Measurements from ENCODE around the gene COL12A1. TPM values are rescaled to one million over a fixed set of nuclear protein-coding genes. Genes with fewer than 3 reads are reported as not detected.

The COL12A1 gene
- total and polyA plus RNA-seq, 9 donors = 244 to 1,030 (median 553) TPM

- H3K9me3 ChIP-seq (replicated peaks; ENCODE audit: control insufficient read depth, low read depth, low read length) = no peaks in the 10 kb centered on the region
- no peak overlapping the region for H3K4me3 ChIP-seq (ENCODE audit: low read length)
- H3K4me1 ChIP-seq (ENCODE audit: control insufficient read depth, insufficient read depth, low read length) = peaks cover 3% of the 10 kb centered on the region
- H3K36me3 ChIP-seq (ENCODE audit: control insufficient read depth, insufficient read depth, low read length) = no peaks in the 10 kb centered on the region
- DNase-seq = no peak
- 89% methylated on average over 1 of the region's 4 CpGs for WGBS (ENCODE audit: insufficient coverage)
- H3K27ac ChIP-seq (ENCODE audit: low read length) = no peak overlapping the region
- no peaks in the 10 kb centered on the region for H3K27me3 ChIP-seq (ENCODE audit: control insufficient read depth, insufficient read depth, low read length)
Measured at GRCh38 chr6:75215291-75215690, 9.4 kb upstream of the COL12A1 start.

GRCh38 chr6:75213732-75214131 lies 7.9 kb upstream of the COL12A1 start:
- Histone ChIP-seq H3K9me3 (replicated peaks; ENCODE audit: control insufficient read depth, low read depth, low read length) (no peaks in the 10 kb centered on the region), H3K27me3 (ENCODE audit: control insufficient read depth, insufficient read depth, low read length) (peaks cover 1% of the 10 kb centered on the region), H3K36me3 (ENCODE audit: control insufficient read depth, insufficient read depth, low read length) (no peaks in the 10 kb centered on the region), H3K27ac (ENCODE audit: low read length) (no peak overlapping the region), H3K4me3 (ENCODE audit: low read length) (no peak overlapping the region), H3K4me1 (ENCODE audit: control insufficient read depth, insufficient read depth, low read length) (peaks cover 4% of the 10 kb centered on the region)
- peak; percentile 2 for DNase-seq
- no CpG with 5 or more reads among the region's 2 CpGs for WGBS (ENCODE audit: insufficient coverage)

- DNase-seq = peak; percentile 27
- WGBS (ENCODE audit: insufficient coverage) = no CpG with 5 or more reads among the region's 1 CpG
- H3K4me1 ChIP-seq (ENCODE audit: control insufficient read depth, insufficient read depth, low read length) = peaks cover 10% of the 10 kb centered on the region
Measured at GRCh38 chr6:75213112-75213511, 7.3 kb upstream of the COL12A1 start.

GRCh38 chr6:75211920-75212590 lies 6.2 kb upstream of the COL12A1 start:
- peaks cover 17% of the 10 kb centered on the region for H3K27me3 ChIP-seq (ENCODE audit: control insufficient read depth, insufficient read depth, low read length)
- no peak overlapping the region for H3K27ac ChIP-seq (ENCODE audit: low read length)
- DNase-seq = peak; percentile 18
- peaks cover 19% of the 10 kb centered on the region for H3K4me1 ChIP-seq (ENCODE audit: control insufficient read depth, insufficient read depth, low read length)
- no peaks in the 10 kb centered on the region for H3K9me3 ChIP-seq (replicated peaks; ENCODE audit: control insufficient read depth, low read depth, low read length)
- 0% methylated on average over 1 of the region's 3 CpGs for WGBS (ENCODE audit: insufficient coverage)
- no peak overlapping the region for H3K4me3 ChIP-seq (ENCODE audit: low read length)
- no peaks in the 10 kb centered on the region for H3K36me3 ChIP-seq (ENCODE audit: control insufficient read depth, insufficient read depth, low read length)

More at GRCh38 chr6:75213112-75213511, 7.3 kb upstream of the COL12A1 start:
- H3K27ac ChIP-seq (ENCODE audit: low read length) = no peak overlapping the region
- H3K36me3 ChIP-seq (ENCODE audit: control insufficient read depth, insufficient read depth, low read length) = no peaks in the 10 kb centered on the region
- H3K4me3 ChIP-seq (ENCODE audit: low read length) = no peak overlapping the region
- peaks cover 7% of the 10 kb centered on the region for H3K27me3 ChIP-seq (ENCODE audit: control insufficient read depth, insufficient read depth, low read length)
- no peaks in the 10 kb centered on the region for H3K9me3 ChIP-seq (replicated peaks; ENCODE audit: control insufficient read depth, low read depth, low read length)

GRCh38 chr6:75210885-75211739 lies 5.3 kb upstream of the COL12A1 start:
- H3K9me3 ChIP-seq (replicated peaks; ENCODE audit: control insufficient read depth, low read depth, low read length) = no peaks in the 10 kb centered on the region
- peaks cover 28% of the 10 kb centered on the region for H3K4me1 ChIP-seq (ENCODE audit: control insufficient read depth, insufficient read depth, low read length)
- DNase-seq = peak; percentile 89
- no peaks in the 10 kb centered on the region for H3K36me3 ChIP-seq (ENCODE audit: control insufficient read depth, insufficient read depth, low read length)
- 88% methylated on average over 1 of the region's 10 CpGs for WGBS (ENCODE audit: insufficient coverage)
- H3K27me3 ChIP-seq (ENCODE audit: control insufficient read depth, insufficient read depth, low read length) = peaks cover 27% of the 10 kb centered on the region
- no peak overlapping the region for H3K27ac ChIP-seq (ENCODE audit: low read length)
- no peak overlapping the region for H3K4me3 ChIP-seq (ENCODE audit: low read length)

GRCh38 chr6:75209184-75209723 lies 3.4 kb upstream of the COL12A1 start:
- DNase-seq = no peak
- Histone ChIP-seq H3K27me3 (ENCODE audit: control insufficient read depth, insufficient read depth, low read length) (peaks cover 44% of the 10 kb centered on the region), H3K27ac (ENCODE audit: low read length) (no peak overlapping the region), H3K9me3 (replicated peaks; ENCODE audit: control insufficient read depth, low read depth, low read length) (no peaks in the 10 kb centered on the region), H3K36me3 (ENCODE audit: control insufficient read depth, insufficient read depth, low read length) (no peaks in the 10 kb centered on the region), H3K4me1 (ENCODE audit: control insufficient read depth, insufficient read depth, low read length) (peaks cover 40% of the 10 kb centered on the region), H3K4me3 (ENCODE audit: low read length) (no peak overlapping the region)
- 45% methylated on average over 4 of the region's 7 CpGs for WGBS (ENCODE audit: insufficient coverage)

- DNase-seq = peak; percentile 94
- H3K9me3 ChIP-seq (replicated peaks; ENCODE audit: control insufficient read depth, low read depth, low read length) = no peaks in the 10 kb centered on the region
- peak overlapping the region; percentile 80 for H3K27ac ChIP-seq (ENCODE audit: low read length)
- 3% methylated on average over 19 of the region's 33 CpGs for WGBS (ENCODE audit: insufficient coverage)
- H3K4me3 ChIP-seq (ENCODE audit: low read length) = peak overlapping the region; percentile 38
- peaks cover 44% of the 10 kb centered on the region for H3K27me3 ChIP-seq (ENCODE audit: control insufficient read depth, insufficient read depth, low read length)
- no peaks in the 10 kb centered on the region for H3K36me3 ChIP-seq (ENCODE audit: control insufficient read depth, insufficient read depth, low read length)
- peaks cover 43% of the 10 kb centered on the region for H3K4me1 ChIP-seq (ENCODE audit: control insufficient read depth, insufficient read depth, low read length)
Measured at GRCh38 chr6:75208298-75209183, 2.7 kb upstream of the COL12A1 start.

GRCh38 chr6:75206576-75207342 lies 906 bp upstream of the COL12A1 start:
- no peaks in the 10 kb centered on the region for H3K36me3 ChIP-seq (ENCODE audit: control insufficient read depth, insufficient read depth, low read length)
- peaks cover 54% of the 10 kb centered on the region for H3K27me3 ChIP-seq (ENCODE audit: control insufficient read depth, insufficient read depth, low read length)
- WGBS (ENCODE audit: insufficient coverage) = 8% methylated on average over 28 of the region's 35 CpGs
- H3K9me3 ChIP-seq (replicated peaks; ENCODE audit: control insufficient read depth, low read depth, low read length) = no peaks in the 10 kb centered on the region
- peaks cover 50% of the 10 kb centered on the region for H3K4me1 ChIP-seq (ENCODE audit: control insufficient read depth, insufficient read depth, low read length)
- peak overlapping the region; percentile 71 for H3K4me3 ChIP-seq (ENCODE audit: low read length)
- DNase-seq = peak; percentile 89
- peak overlapping the region; percentile 97 for H3K27ac ChIP-seq (ENCODE audit: low read length)
